HCT116 (cell line): Measurements from ENCODE around the gene LDLRAD4. TPM values are rescaled to one million over a fixed set of nuclear protein-coding genes. Genes with fewer than 3 reads are reported as not detected.

ENCODE experiments used
- ATAC-seq: fragments of 200-7000 bp; cut with Tn5 transposase; 2 replicates; pipeline ENCODE4 v1.9.1; 2020; ENCODE audit warnings: mild to moderate bottlenecking, moderate library complexity
- BruUV-seq: library from RNA; stranded (reverse); fragments of 400-500 nt; replicated peaks from 2 replicates; lab custom pipeline; 2021; lab: Mats Ljungman, UMichigan
- CTCF ChIA-PET: fragments of 300-600 bp; sonication (Branson Sonifier 250); formaldehyde crosslinking; loops from one replicate; lab custom pipeline; 2021; ENCODE audit warnings: antibody characterized with exemption; lab: Charles Lee
- POLR2A ChIA-PET: fragments of 300-600, 350-600 bp; sonication (Branson Sonifier 250); formaldehyde crosslinking; loops from one replicate; lab custom pipeline; 2021; ENCODE audit warnings: antibody characterized with exemption; lab: Charles Lee
- RAD21 ChIA-PET, 2 experiments: fragments of 300-600 bp; sonication (Branson Sonifier 250); formaldehyde crosslinking; loops; one replicate each; lab custom pipeline; 2023; ENCODE audit warnings: low total read pairs in 2 of 2; ENCODE audit not compliant: uncharacterized antibody in 2 of 2, unreplicated experiment in 2 of 2, low non-redundant PET in 1 of 2; lab: Charles Lee
- DNase-seq: peaks from one replicate; pipeline ENCODE4 v3.0.0-alpha.2; 2010; ENCODE audit warnings: low read depth, low spot score
- H2AFZ ChIP-seq: fragments of 200-600 bp; shearing (Covaris generic), sonication (generic); 2 replicates; pipeline ENCODE4 v1.6.1; 2017; ENCODE audit warnings: low read depth, mixed run types, mixed read lengths, antibody characterized with exemption, low read length; ENCODE audit not compliant: poor library complexity, severe bottlenecking
- H3K27ac ChIP-seq: 2 replicates; pipeline ENCODE4 v1.5.1; 2012; ENCODE audit warnings: low read depth, low read length
- H3K27me3 ChIP-seq: fragments of 200-600 bp; sonication (generic); 2 replicates; pipeline ENCODE4 v1.6.1; 2016; ENCODE audit warnings: mixed run types, low read length, mixed read lengths; ENCODE audit not compliant: insufficient read depth
- H3K36me3 ChIP-seq, 2 experiments: fragments of 200-500 bp in 1 of 2; fragments of 200-600 bp in 1 of 2; sonication (Bioruptor generic) in 1 of 2; sonication (generic) in 1 of 2; 2 replicates each; pipeline versions ENCODE4 v1.5.1 to v1.6.1; 2014 to 2016; ENCODE audit warnings: low read length in 2 of 2, inconsistent platforms in 1 of 2, mixed read lengths in 1 of 2, mixed run types in 1 of 2; ENCODE audit not compliant: insufficient read depth in 2 of 2, control insufficient read depth in 1 of 2
- H3K4me1 ChIP-seq, 2 experiments: fragments of 200-600 bp in 1 of 2; sonication (generic) in 1 of 2; 2 replicates each; pipeline versions ENCODE4 v1.5.1 to v1.6.1; 2012 to 2017; ENCODE audit warnings: low read length in 2 of 2, inconsistent platforms in 1 of 2, mild to moderate bottlenecking in 1 of 2, mixed read lengths in 1 of 2, mixed run types in 1 of 2, moderate library complexity in 1 of 2; ENCODE audit not compliant: insufficient read depth in 2 of 2, control insufficient read depth in 1 of 2
- H3K4me2 ChIP-seq: fragments of 200-600 bp; sonication (generic); 2 replicates; pipeline ENCODE4 v1.6.1; 2017; ENCODE audit warnings: mixed run types, low read length, mixed read lengths
- H3K4me3 ChIP-seq, 2 experiments: fragments of 200-600 bp in 1 of 2; sonication (generic) in 1 of 2; replicated peaks in 1 of 2; 2 replicates each; pipeline ENCODE4 v1.5.1; 2011 to 2016; ENCODE audit warnings: low read length in 2 of 2, control low read depth in 1 of 2, low read depth in 1 of 2, mild to moderate bottlenecking in 1 of 2, mixed read lengths in 1 of 2, mixed run types in 1 of 2
- H3K79me2 ChIP-seq: fragments of 200-600 bp; sonication (generic); 2 replicates; pipeline ENCODE4 v1.6.1; 2017; ENCODE audit warnings: mild to moderate bottlenecking, mixed run types, low read length, moderate library complexity, mixed read lengths; ENCODE audit not compliant: insufficient read depth
- H3K9ac ChIP-seq: fragments of 200-600 bp; sonication (generic); 2 replicates; pipeline ENCODE4 v1.6.1; 2016; ENCODE audit warnings: low read length, mixed read lengths
- H3K9me2 ChIP-seq: fragments of 200-600 bp; sonication (generic), shearing (Covaris generic); 2 replicates; pipeline ENCODE4 v1.6.1; 2017; ENCODE audit warnings: mixed run types, mild to moderate bottlenecking, moderate library complexity; ENCODE audit not compliant: insufficient read depth
- H3K9me3 ChIP-seq, 2 experiments: fragments of 200-500 bp in 1 of 2; fragments of 200-600 bp in 1 of 2; sonication (Bioruptor generic) in 1 of 2; sonication (generic) in 1 of 2; 2 replicates each; pipeline ENCODE4 v1.6.1; 2014 to 2017; ENCODE audit warnings: low read length in 2 of 2, mixed read lengths in 2 of 2, inconsistent platforms in 1 of 2, low read depth in 1 of 2, mild to moderate bottlenecking in 1 of 2, mixed run types in 1 of 2, moderate library complexity in 1 of 2; ENCODE audit not compliant: control insufficient read depth in 1 of 2, insufficient read depth in 1 of 2
- H4K20me1 ChIP-seq: fragments of 200-600 bp; sonication (generic), shearing (Covaris generic); 2 replicates; pipeline ENCODE4 v1.6.1; 2017; ENCODE audit warnings: mixed run types, mild to moderate bottlenecking, moderate library complexity; ENCODE audit not compliant: insufficient read depth
- CTCF ChIP-seq, 3 experiments: fragments of 200-600 bp in 1 of 3; sonication (generic) in 1 of 3; IDR thresholded peaks in 2 of 3; conservative IDR thresholded peaks in 1 of 3; 2 replicates each; pipeline ENCODE4 v1.5.1; 2012 to 2017; ENCODE audit warnings: low read depth in 2 of 3, low read length in 2 of 3, antibody characterized with exemption in 1 of 3, borderline replicate concordance in 1 of 3, control low read depth in 1 of 3, mild to moderate bottlenecking in 1 of 3, mixed read lengths in 1 of 3, mixed run types in 1 of 3, moderate library complexity in 1 of 3; ENCODE audit not compliant: insufficient read depth in 1 of 3
- EZH2phosphoT487 ChIP-seq: fragments of 200-600 bp; IDR thresholded peaks from 2 replicates; pipeline ENCODE4 v1.6.1; 2018; ENCODE audit warnings: antibody characterized with exemption, borderline replicate concordance
- FOSL1 ChIP-seq: IDR thresholded peaks from 2 replicates; pipeline ENCODE4 v1.6.1; 2012; ENCODE audit warnings: low read depth
- JUND ChIP-seq: IDR thresholded peaks from 2 replicates; pipeline ENCODE4 v1.6.1; 2012
- POLR2AphosphoS5 ChIP-seq: IDR thresholded peaks from 2 replicates; pipeline ENCODE4 v1.6.1; 2011; ENCODE audit warnings: mild to moderate bottlenecking, low read depth, low read length, moderate library complexity
- TCF7L2 ChIP-seq: IDR thresholded peaks from 2 replicates; pipeline ENCODE4 v1.7.0; 2011; ENCODE audit warnings: borderline replicate concordance, inconsistent platforms; ENCODE audit not compliant: insufficient read depth, insufficient read length; ENCODE audit errors: extremely low read depth
- YY1 ChIP-seq: IDR thresholded peaks from 2 replicates; pipeline ENCODE4 v1.6.1; 2011; ENCODE audit warnings: low read length, low read depth, moderate library complexity, mild to moderate bottlenecking; ENCODE audit not compliant: insufficient replicate concordance; ENCODE audit errors: extremely low read depth
- intact Hi-C: fragments of 100-400 bp; cut with micrococcal nuclease; formaldehyde crosslinking; loops from 2 replicates; pipeline ENCODE4 v1.10.0; 2022
- total RNA-seq: library from RNA; stranded (reverse); gene quantifications from one replicate; pipeline ENCODE4 v1.2.1, GENCODE V29; 2021; ENCODE audit not compliant: unreplicated experiment

LDLRAD4 gene
- total RNA-seq, 1 experiment from 2014 or later: 1.2 TPM

GRCh38 chr18:13313006-13313686 lies 94.6 kb downstream of the LDLRAD4 start (continued):
- TF ChIP-seq CTCF (IDR thresholded peaks at IDR 0.05 in 2 of 3, conservative IDR thresholded peaks at IDR 0.05 in 1 of 3; ENCODE audit: borderline replicate concordance in 1 of 3, insufficient read depth in 1 of 3, low read depth in 2 of 3, low read length in 2 of 3): no peak

- intact Hi-C loops: loop anchor here (5.0 to 10.0 kb wide), 2 partner anchors 37 to 50 kb away; no protein-coding TSS in a partner anchor
- no peak for ATAC-seq
- Histone ChIP-seq H3K4me3 (no peak overlapping the region), H3K9me2 (no peaks in the 10 kb centered on the region), H3K27me3 (no peaks in the 10 kb centered on the region), H2AFZ (no peak overlapping the region), H3K79me2 (no peaks in the 10 kb centered on the region), H3K4me1 (no peaks in the 10 kb centered on the region), H3K27ac (no peak overlapping the region), H3K9ac (no peak overlapping the region), H3K9me3 (peaks cover 7 to 11% of the 10 kb centered on the region in 2 experiments; a peak in 3 of 4 replicates), H3K36me3 (no peaks in the 10 kb centered on the region), H4K20me1 (no peaks in the 10 kb centered on the region), H3K4me2 (no peak overlapping the region)
- no TSS peak for BruUV-seq
- ChIA-PET POLR2A (no interaction called here), RAD21 (no interaction called here), CTCF (no interaction called here)
- TF ChIP-seq EZH2phosphoT487: no peak
- no peak for TF ChIP-seq JUND
- no peak for TF ChIP-seq POLR2AphosphoS5
- TF ChIP-seq FOSL1: no peak
- no peak for TF ChIP-seq TCF7L2
- TF ChIP-seq YY1: no peak
- no peak for DNase-seq
Observed at GRCh38 chr18:13315000-13315399, 96.4 kb downstream of the LDLRAD4 start.
